ENCODE measurements around the gene MARCHF4. TPM values are rescaled to one million over a fixed set of nuclear protein-coding genes. Genes with fewer than 3 reads are reported as not detected.

MARCHF4 gene
- total and polyA plus RNA-seq, 7 donors, result under 0.01 to 0.20 (median 0.14) TPM; not detected in 4

- Histone ChIP-seq H3K4me3 (no peak overlapping the region), H3K27me3 (no peaks in the 10 kb centered on the region), H3K4me1 (peaks cover 0 to 17% (median 14%) of the 10 kb centered on the region in 4 donors), H3K9me3 (no peaks in the 10 kb centered on the region), H3K36me3 (no peaks in the 10 kb centered on the region), H3K27ac (peak overlapping the region in 3 of 4 donors; percentile 14 to 25 (median 24))
- 27 to 53% methylated on average over 7 of the region's 7 CpGs for WGBS, 2 donors
- intact Hi-C loops (cut with DNase I), result no loop called here
- DNase-seq, result no peak
- TF ChIP-seq POLR2AphosphoS5 (IDR thresholded peaks at IDR 0.05) (no peak), POLR2A (IDR thresholded peaks at IDR 0.05) (no peak), EP300 (IDR thresholded peaks at IDR 0.05) (no peak)
- TF ChIP-seq, protein P1, sequence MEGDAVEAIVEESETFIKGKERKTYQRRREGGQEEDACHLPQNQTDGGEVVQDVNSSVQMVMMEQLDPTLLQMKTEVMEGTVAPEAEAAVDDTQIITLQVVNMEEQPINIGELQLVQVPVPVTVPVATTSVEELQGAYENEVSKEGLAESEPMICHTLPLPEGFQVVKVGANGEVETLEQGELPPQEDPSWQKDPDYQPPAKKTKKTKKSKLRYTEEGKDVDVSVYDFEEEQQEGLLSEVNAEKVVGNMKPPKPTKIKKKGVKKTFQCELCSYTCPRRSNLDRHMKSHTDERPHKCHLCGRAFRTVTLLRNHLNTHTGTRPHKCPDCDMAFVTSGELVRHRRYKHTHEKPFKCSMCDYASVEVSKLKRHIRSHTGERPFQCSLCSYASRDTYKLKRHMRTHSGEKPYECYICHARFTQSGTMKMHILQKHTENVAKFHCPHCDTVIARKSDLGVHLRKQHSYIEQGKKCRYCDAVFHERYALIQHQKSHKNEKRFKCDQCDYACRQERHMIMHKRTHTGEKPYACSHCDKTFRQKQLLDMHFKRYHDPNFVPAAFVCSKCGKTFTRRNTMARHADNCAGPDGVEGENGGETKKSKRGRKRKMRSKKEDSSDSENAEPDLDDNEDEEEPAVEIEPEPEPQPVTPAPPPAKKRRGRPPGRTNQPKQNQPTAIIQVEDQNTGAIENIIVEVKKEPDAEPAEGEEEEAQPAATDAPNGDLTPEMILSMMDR (IDR thresholded peaks at IDR 0.05), result no peak
Observed at GRCh38 chr2:216339456-216340279, 32.6 kb downstream of the MARCHF4 start.

GRCh38 chr2:216335252-216335651, 37.0 kb downstream of the MARCHF4 start:
- TF ChIP-seq POLR2A (IDR thresholded peaks at IDR 0.05), result no peak
- intact Hi-C loops (cut with DNase I), result no loop called here
- no peak for DNase-seq
- Histone ChIP-seq H3K4me1 (peaks cover 0 to 11% (median 10%) of the 10 kb centered on the region in 4 donors), H3K9me3 (no peaks in the 10 kb centered on the region), H3K27ac (no peak overlapping the region), H3K4me3 (no peak overlapping the region), H3K36me3 (no peaks in the 10 kb centered on the region), H3K27me3 (no peaks in the 10 kb centered on the region)
- 79 to 86% methylated on average over 1 of the region's 1 CpG for WGBS, 2 donors

GRCh38 chr2:216328347-216328746, 43.9 kb downstream of the MARCHF4 start:
- no peak for DNase-seq
- H3K4me3 ChIP-seq, result no peak overlapping the region
- H3K36me3 ChIP-seq, result no peaks in the 10 kb centered on the region
- H3K27ac ChIP-seq, result no peak overlapping the region
- no peaks in the 10 kb centered on the region for H3K27me3 ChIP-seq
- no peaks in the 10 kb centered on the region for H3K4me1 ChIP-seq
- WGBS, 2 donors, result 88 to 89% methylated on average over 5 of the region's 5 CpGs
- TF ChIP-seq EP300 (IDR thresholded peaks at IDR 0.05) (no peak), POLR2AphosphoS5 (IDR thresholded peaks at IDR 0.05) (no peak), POLR2A (IDR thresholded peaks at IDR 0.05) (no peak)
- TF ChIP-seq, protein P1 (IDR thresholded peaks at IDR 0.05), result no peak
- no peaks in the 10 kb centered on the region for H3K9me3 ChIP-seq
- intact Hi-C loops (cut with DNase I), result no loop called here

DNA sequence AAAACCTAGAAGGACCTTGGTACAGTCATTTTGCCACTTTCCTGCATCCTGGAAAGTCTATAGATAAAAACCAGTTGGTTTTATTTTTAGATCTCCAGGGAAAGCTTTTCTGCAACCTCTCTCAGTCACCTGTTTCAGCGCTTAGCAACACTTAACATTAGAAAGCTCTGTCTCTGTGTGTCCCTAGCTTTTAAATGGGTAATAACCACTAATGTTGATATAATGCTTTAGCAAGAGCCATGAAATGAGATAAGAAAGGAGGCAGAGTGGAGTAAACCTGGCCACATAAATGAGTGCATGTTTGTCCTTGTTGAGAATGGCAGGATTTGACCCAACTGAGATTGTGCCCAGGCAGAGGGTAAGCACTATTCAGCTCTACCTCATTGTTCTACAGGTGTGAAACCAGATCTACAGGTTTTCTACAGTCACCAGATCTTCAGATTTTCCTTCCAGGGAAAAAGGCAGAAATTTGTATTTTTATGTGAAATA, 44.8 kb downstream of the MARCHF4 start:
- Histone ChIP-seq H3K4me1 (no peaks in the 10 kb centered on the region), H3K4me3 (no peak overlapping the region), H3K36me3 (no peaks in the 10 kb centered on the region), H3K27me3 (no peaks in the 10 kb centered on the region), H3K27ac (no peak overlapping the region), H3K9me3 (no peaks in the 10 kb centered on the region)
- intact Hi-C loops (cut with DNase I), result no loop called here
- DNase-seq, result no peak
- TF ChIP-seq, protein P1 (IDR thresholded peaks at IDR 0.05), result no peak
- no peak for TF ChIP-seq EP300 (IDR thresholded peaks at IDR 0.05)
- no peak for TF ChIP-seq POLR2AphosphoS5 (IDR thresholded peaks at IDR 0.05)
- no peak for TF ChIP-seq POLR2A (IDR thresholded peaks at IDR 0.05)
- WGBS, 2 donors, result 54 to 75% methylated on average over 1 of the region's 1 CpG

Small RNAs within 50 kb of the gene (small RNA-seq; reads per million reads assigned to genes)
- gene RF00019, result 0 reads per million in 3 donors

Other genes with a start within 250 kb of the MARCHF4 start
- 10 to 100 TPM in 3 of 4 donors, 1 to 10 TPM in 1; 7.5 to 21.3 (median 16.8) TPM for gene SMARCAL1, start 40.0 kb upstream of the MARCHF4 start, total RNA-seq
- 10 to 100 TPM in 2 of 3 donors, 1 to 10 TPM in 1; 7.8 to 12.3 (median 11.1) TPM for gene SMARCAL1, start 40.0 kb upstream of the MARCHF4 start, polyA plus RNA-seq
- 1,000 to 10,000 TPM in 3 of 4 donors, 100 to 1,000 TPM in 1; 991 to 2,007 (median 1,382) TPM for gene RPL37A, start 126.4 kb upstream of the MARCHF4 start, total RNA-seq
- gene RPL37A, start 126.4 kb upstream of the MARCHF4 start, polyA plus RNA-seq, result 1,000 to 10,000 TPM; 3,342 to 6,789 (median 3,480) TPM